AG09309 (cell line): ENCODE measurements around the gene SLC8A1.

Source experiments
- DNase-seq: peaks from one replicate; pipeline ENCODE4 v3.0.0-alpha.2; 2010; ENCODE audit warnings: low read depth
- H3K4me3 ChIP-seq: 2 replicates; pipeline ENCODE4 v1.5.1; 2011; ENCODE audit warnings: mild to moderate bottlenecking, low read depth, low read length, moderate library complexity; ENCODE audit not compliant: control insufficient read depth
- TF ChIP-seq, protein P1 (sequence below): IDR thresholded peaks from 2 replicates; pipeline ENCODE4 v1.5.1; 2011; ENCODE audit warnings: mild to moderate bottlenecking, low read depth, low read length, inconsistent platforms; ENCODE audit not compliant: insufficient read depth, control insufficient read depth; ENCODE audit errors: missing control alignments

SLC8A1 gene

DNA sequence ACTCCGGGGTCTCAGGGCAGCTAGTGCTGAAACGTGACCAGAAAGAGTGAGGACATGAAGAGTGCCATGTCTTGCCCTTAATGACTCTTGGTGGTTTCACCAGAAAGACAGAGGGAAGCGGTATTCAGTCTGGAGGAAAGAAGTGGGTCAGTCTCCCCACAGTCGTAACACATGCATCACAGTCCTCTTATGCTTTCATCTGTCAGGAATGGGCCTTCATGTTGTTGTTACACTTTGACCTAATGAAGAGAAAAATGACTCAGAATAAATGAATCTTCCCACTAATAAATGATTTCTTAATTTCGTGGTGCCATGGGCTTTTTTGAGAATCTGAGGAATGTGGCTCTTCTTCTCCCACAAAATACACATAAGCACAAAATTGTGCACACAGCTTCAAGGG, 103.2 kb downstream of the SLC8A1 start:
- H3K4me3 ChIP-seq, result no peak overlapping the region
- TF ChIP-seq, protein P1, sequence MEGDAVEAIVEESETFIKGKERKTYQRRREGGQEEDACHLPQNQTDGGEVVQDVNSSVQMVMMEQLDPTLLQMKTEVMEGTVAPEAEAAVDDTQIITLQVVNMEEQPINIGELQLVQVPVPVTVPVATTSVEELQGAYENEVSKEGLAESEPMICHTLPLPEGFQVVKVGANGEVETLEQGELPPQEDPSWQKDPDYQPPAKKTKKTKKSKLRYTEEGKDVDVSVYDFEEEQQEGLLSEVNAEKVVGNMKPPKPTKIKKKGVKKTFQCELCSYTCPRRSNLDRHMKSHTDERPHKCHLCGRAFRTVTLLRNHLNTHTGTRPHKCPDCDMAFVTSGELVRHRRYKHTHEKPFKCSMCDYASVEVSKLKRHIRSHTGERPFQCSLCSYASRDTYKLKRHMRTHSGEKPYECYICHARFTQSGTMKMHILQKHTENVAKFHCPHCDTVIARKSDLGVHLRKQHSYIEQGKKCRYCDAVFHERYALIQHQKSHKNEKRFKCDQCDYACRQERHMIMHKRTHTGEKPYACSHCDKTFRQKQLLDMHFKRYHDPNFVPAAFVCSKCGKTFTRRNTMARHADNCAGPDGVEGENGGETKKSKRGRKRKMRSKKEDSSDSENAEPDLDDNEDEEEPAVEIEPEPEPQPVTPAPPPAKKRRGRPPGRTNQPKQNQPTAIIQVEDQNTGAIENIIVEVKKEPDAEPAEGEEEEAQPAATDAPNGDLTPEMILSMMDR, result no peak
- peak; percentile 77 for DNase-seq

DNA sequence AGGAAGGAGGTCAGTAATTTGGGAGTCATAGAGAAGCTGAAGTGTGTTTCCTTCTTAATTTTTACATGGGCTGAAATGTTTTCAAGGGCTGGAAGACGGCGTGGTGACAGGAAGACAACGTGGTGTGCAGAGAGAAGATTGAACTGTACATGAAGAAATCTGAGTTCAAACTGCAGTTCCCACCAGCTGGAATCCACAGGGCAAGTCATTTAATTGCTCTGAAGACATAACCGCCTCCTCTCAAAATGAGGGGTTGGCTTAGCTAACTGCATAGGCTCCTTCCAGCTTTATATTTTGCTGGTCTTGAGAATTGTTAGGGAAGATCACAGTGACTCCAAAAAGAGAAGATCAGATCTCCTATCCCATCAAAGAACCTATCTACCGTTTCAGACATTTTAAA, 103.9 kb downstream of the SLC8A1 start:
- TF ChIP-seq, protein P1, result no peak
- DNase-seq, result no peak
- H3K4me3 ChIP-seq, result no peak overlapping the region

DNA sequence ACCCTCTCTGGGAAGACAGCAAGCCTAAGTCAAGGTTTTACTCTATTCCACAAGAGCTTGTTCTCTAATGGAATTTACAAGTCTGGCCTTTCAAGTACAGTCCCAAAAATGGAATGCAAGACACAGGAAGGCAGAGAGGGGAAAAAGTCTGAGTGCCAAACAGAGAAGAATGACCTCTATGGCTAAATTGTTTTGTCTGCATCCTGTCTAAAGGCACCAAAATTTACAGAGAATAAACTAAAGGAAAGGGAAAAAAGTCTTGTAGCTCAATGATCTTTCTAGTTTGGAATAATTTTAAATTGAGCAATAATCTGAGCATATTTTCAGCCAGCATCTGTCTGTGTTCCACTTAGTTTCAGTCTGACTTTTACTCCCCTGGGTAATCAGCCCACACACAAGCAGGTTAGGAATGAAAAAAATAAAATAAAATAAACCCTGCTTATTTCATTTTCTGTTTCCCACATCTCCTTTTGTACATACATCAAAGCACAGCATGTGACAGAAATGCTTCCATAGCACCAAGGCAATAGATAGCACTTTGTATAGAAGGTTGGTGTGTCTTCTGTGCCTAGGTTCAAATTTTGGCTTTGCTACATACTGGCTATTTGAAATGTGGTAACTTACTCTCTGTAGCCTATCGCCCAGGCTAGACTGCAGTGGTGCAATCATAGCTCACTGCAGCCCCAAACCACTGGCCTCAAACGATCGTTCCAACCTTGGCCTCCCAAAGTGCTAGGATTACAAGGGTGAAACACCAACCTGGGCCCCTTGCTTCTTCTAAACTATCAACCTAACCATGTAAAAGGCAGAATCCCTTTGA, 105.1 kb downstream of the SLC8A1 start:
- TF ChIP-seq, protein P1, result no peak
- no peak overlapping the region for H3K4me3 ChIP-seq
- DNase-seq, result no peak

DNA sequence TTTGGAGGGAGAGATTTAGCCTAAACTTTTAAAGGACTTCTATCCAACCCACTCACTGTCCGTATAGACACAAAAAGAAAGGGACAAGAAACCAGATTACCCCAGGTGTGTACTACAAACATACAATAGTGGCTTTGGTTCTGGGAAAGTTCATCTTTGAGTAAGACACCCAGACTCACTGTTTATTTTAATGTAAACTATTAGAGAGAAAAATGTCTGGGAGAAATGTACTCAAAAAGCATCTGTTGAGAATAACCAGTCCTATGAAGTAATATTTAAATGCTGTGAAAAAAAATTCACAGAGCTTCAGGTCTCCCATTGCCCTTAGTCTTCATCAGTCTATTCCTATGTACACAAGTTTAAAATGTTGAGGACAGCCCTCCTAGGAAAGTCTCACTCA, 107.5 kb downstream of the SLC8A1 start:
- no peak overlapping the region for H3K4me3 ChIP-seq
- TF ChIP-seq, protein P1, result no peak
- no peak for DNase-seq

DNA sequence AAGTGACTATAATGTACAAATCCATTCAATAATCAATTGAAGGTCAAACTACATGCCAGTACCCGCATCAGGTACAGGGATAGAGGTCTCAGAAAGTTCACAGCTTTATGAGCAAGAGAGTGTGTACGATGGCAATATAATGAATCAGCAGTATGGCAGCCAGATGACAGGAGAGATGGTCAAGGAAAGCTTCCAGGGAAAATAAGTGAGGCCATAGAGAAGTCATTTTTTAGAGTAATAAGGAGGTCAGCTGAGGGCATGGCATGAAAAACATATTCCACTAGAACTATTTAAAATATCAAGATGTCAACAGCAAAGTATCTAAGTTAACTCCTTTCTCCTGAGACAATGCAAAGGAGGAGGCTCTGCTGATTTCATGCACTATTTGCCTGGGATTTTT, 108.0 kb downstream of the SLC8A1 start:
- H3K4me3 ChIP-seq, result no peak overlapping the region
- TF ChIP-seq, protein P1, result no peak
- no peak for DNase-seq

DNA sequence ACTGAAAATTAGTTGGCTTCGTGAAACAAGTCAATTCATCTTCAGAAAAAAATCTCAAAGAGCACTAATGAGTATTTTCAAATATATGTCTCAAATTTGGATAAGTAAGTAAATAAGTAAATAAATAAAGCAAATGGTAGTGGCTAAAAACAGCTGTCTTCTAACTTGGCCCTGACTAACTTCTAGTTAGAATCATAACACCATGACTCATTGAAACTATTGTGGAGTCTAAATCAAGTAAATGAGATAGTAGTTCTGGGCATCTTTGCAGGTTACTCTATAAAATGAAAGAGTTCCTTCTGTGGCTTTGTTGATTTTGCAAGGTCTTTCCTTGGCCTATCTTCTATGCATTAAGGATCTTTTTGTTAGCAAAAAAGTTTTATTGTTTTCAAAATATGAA, 110.7 kb downstream of the SLC8A1 start:
- TF ChIP-seq, protein P1, result no peak
- DNase-seq, result no peak
- H3K4me3 ChIP-seq, result no peak overlapping the region

DNA sequence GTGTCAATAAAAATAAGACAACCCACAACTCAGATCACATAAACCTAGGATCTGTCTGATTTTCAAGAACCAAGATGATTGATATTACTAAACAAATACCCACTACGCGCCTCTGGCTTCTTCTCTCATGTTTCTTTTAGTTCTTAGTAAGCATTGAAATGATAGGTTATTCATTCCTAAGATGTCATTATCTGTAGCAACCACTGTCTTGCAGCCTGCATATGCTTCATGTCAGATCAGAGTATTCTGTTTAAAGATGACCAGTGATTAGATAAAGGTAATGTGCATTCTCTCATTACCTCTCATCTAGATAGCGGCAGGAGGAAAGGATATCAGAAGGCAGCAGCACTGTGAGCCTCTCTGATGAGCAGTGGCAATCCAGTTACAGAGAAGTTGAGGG, 112.9 kb downstream of the SLC8A1 start:
- no peak overlapping the region for H3K4me3 ChIP-seq
- TF ChIP-seq, protein P1, result no peak
- DNase-seq, result no peak
